ENCODE measurements around the gene DUOXA2.
"Not testable (repeated sequence)": the region's sequence is repeated elsewhere in the genome, so short reads cannot be mapped to it uniquely, and the experiment has no call there.

The DUOXA2 gene

GRCh38 chr15:45114076-45114750, at the start of gene DUOXA2, which contains the start of gene DUOX2:
Gene DUOXA2 (plus strand): TSS chr15:45114326. CDS start chr15:45114606, 280 bp downstream.
Gene DUOX2 (minus strand): TSS chr15:45114172. CDS start chr15:45113411, 761 bp downstream.
- Histone ChIP-seq H3K4me3 (ENCODE audit: low read depth, low read length) (peak within 1 kb of the TSS; percentile 48; the same call in 1 of the 2 replicates), H3K79me2 (ENCODE audit: control insufficient read depth, insufficient read depth, low read length, unreplicated experiment) (no peaks in the 10 kb centered on the region), H3K27ac (ENCODE audit: low read depth, low read length) (no peak within 1 kb of the TSS), H2AFZ (ENCODE audit: low read length, unreplicated experiment) (no peak within 1 kb of the TSS), H3K4me1 (ENCODE audit: control insufficient read depth, insufficient read depth, low read length, unreplicated experiment) (no peaks in the 10 kb centered on the region), H3K36me3 (ENCODE audit: insufficient read depth, low read length) (no peaks in the 10 kb centered on the region), H3K27me3 (ENCODE audit: insufficient read depth, low read length) (peaks cover 83% of the 10 kb centered on the region)

DNA sequence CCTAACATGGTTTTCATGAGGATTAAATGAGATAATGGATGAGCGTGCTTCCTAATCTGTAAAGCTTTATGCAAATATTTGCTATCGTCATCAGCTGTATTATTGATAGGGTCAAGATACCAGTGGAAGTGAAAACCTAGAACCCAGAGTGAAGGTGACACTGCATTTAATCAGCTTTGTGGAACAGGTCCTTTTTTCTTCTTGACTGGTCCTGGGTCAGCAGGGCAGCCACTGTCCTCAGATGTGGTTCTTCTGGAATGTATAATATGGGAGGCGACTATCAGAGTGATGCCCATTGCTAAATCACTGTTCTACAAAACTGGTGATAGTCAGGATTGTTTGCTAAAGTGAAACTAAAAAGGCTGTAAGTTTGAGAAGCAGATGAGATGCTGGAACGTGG, 49.7 kb upstream of the DUOXA2 start:
- Histone ChIP-seq H3K36me3 (ENCODE audit: insufficient read depth, low read length) (no peaks in the 10 kb centered on the region), H3K79me2 (ENCODE audit: control insufficient read depth, insufficient read depth, low read length, unreplicated experiment) (no peaks in the 10 kb centered on the region), H3K4me3 (ENCODE audit: low read depth, low read length) (no peak overlapping the region), H3K27me3 (ENCODE audit: insufficient read depth, low read length) (no peaks in the 10 kb centered on the region), H3K27ac (ENCODE audit: low read depth, low read length) (no peak overlapping the region), H2AFZ (ENCODE audit: low read length, unreplicated experiment) (no peak overlapping the region), H3K4me1 (ENCODE audit: control insufficient read depth, insufficient read depth, low read length, unreplicated experiment) (no peaks in the 10 kb centered on the region)

DNA sequence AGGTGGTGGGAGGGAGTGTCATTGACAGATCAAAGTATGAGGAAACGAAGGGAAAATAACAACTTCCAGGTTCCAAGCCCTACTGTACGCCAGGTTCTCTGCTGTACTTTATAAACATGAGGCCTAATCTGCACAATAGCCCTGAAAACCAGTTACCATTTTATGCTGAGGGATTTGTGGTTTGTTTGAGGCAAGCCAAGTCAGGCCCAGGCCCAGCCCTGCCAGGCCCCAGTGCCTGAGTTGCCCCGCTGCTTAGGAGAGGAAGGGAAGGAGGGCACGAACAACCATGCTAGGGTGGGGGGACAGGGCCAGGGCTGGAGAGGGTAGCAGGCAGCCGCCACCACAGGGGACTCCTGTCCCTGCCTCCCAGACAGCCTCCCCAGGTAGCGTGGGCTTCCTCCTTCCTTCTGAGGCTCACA, 44.2 kb upstream of the DUOXA2 start:
- not testable (repeated sequence) for H3K27me3 ChIP-seq (ENCODE audit: insufficient read depth, low read length); H3K36me3 ChIP-seq (ENCODE audit: insufficient read depth, low read length); H3K4me3 ChIP-seq (ENCODE audit: low read depth, low read length); H2AFZ ChIP-seq (ENCODE audit: low read length, unreplicated experiment); H3K4me1 ChIP-seq (ENCODE audit: control insufficient read depth, insufficient read depth, low read length, unreplicated experiment); H3K27ac ChIP-seq (ENCODE audit: low read depth, low read length); H3K79me2 ChIP-seq (ENCODE audit: control insufficient read depth, insufficient read depth, low read length, unreplicated experiment)

GRCh38 chr15:45073602-45074001, 40.5 kb upstream of the DUOXA2 start:
- not testable (repeated sequence) for H3K27me3 ChIP-seq (ENCODE audit: insufficient read depth, low read length); H3K4me1 ChIP-seq (ENCODE audit: control insufficient read depth, insufficient read depth, low read length, unreplicated experiment); H3K79me2 ChIP-seq (ENCODE audit: control insufficient read depth, insufficient read depth, low read length, unreplicated experiment); H2AFZ ChIP-seq (ENCODE audit: low read length, unreplicated experiment); H3K4me3 ChIP-seq (ENCODE audit: low read depth, low read length); H3K27ac ChIP-seq (ENCODE audit: low read depth, low read length); H3K36me3 ChIP-seq (ENCODE audit: insufficient read depth, low read length)

- not testable (repeated sequence) for H2AFZ ChIP-seq (ENCODE audit: low read length, unreplicated experiment); H3K27me3 ChIP-seq (ENCODE audit: insufficient read depth, low read length); H3K27ac ChIP-seq (ENCODE audit: low read depth, low read length); H3K4me1 ChIP-seq (ENCODE audit: control insufficient read depth, insufficient read depth, low read length, unreplicated experiment); H3K36me3 ChIP-seq (ENCODE audit: insufficient read depth, low read length); H3K4me3 ChIP-seq (ENCODE audit: low read depth, low read length); H3K79me2 ChIP-seq (ENCODE audit: control insufficient read depth, insufficient read depth, low read length, unreplicated experiment)
These were observed 38.4 kb upstream of the DUOXA2 start for GRCh38 chr15:45075440-45076320.

GRCh38 chr15:45077391-45077790, 36.7 kb upstream of the DUOXA2 start:
- H2AFZ ChIP-seq (ENCODE audit: low read length, unreplicated experiment); H3K4me3 ChIP-seq (ENCODE audit: low read depth, low read length); H3K4me1 ChIP-seq (ENCODE audit: control insufficient read depth, insufficient read depth, low read length, unreplicated experiment); H3K36me3 ChIP-seq (ENCODE audit: insufficient read depth, low read length); H3K79me2 ChIP-seq (ENCODE audit: control insufficient read depth, insufficient read depth, low read length, unreplicated experiment); H3K27me3 ChIP-seq (ENCODE audit: insufficient read depth, low read length); H3K27ac ChIP-seq (ENCODE audit: low read depth, low read length): not testable (repeated sequence)

- H3K4me3 ChIP-seq (ENCODE audit: low read depth, low read length); H3K4me1 ChIP-seq (ENCODE audit: control insufficient read depth, insufficient read depth, low read length, unreplicated experiment); H2AFZ ChIP-seq (ENCODE audit: low read length, unreplicated experiment); H3K36me3 ChIP-seq (ENCODE audit: insufficient read depth, low read length); H3K79me2 ChIP-seq (ENCODE audit: control insufficient read depth, insufficient read depth, low read length, unreplicated experiment); H3K27ac ChIP-seq (ENCODE audit: low read depth, low read length): not testable (repeated sequence)
- H3K27me3 ChIP-seq (ENCODE audit: insufficient read depth, low read length): peaks cover 11% of the 10 kb centered on the region
These were observed 34.9 kb upstream of the DUOXA2 start for GRCh38 chr15:45079201-45079600.

DNA sequence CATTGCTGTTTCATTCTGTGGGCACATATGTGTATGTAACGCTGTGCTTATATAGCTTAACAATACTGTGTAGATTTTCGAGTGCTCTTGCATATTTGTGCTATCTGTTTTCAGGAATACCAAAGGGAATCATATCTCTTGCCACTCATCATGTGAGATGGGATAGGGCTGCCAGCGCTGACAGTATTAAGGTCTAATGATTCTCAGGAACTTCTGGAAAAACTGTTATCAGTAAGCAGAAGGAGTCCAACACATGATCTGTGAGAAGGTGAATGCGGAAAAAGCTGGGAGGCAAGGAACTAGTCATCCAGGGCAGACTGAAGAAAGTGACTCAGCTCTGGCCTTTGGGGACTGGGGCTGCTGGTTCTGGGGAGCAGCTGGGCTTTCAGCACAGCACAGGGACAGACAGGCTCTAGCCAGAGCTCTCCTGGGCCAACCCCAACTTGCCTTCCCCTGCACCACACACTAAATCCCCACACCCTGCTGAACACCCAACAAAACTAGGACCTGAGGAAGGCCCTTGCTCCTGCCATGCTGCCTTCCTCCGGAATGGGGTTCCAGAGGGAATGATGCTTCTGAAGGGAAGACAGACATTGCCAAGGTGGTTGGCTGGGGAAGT, 34.4 kb upstream of the DUOXA2 start:
- H2AFZ ChIP-seq (ENCODE audit: low read length, unreplicated experiment); H3K27ac ChIP-seq (ENCODE audit: low read depth, low read length); H3K4me1 ChIP-seq (ENCODE audit: control insufficient read depth, insufficient read depth, low read length, unreplicated experiment); H3K79me2 ChIP-seq (ENCODE audit: control insufficient read depth, insufficient read depth, low read length, unreplicated experiment); H3K36me3 ChIP-seq (ENCODE audit: insufficient read depth, low read length); H3K4me3 ChIP-seq (ENCODE audit: low read depth, low read length): not testable (repeated sequence)
- peaks cover 16% of the 10 kb centered on the region for H3K27me3 ChIP-seq (ENCODE audit: insufficient read depth, low read length)

- H3K36me3 ChIP-seq (ENCODE audit: insufficient read depth, low read length); H3K79me2 ChIP-seq (ENCODE audit: control insufficient read depth, insufficient read depth, low read length, unreplicated experiment); H3K27ac ChIP-seq (ENCODE audit: low read depth, low read length); H2AFZ ChIP-seq (ENCODE audit: low read length, unreplicated experiment); H3K4me1 ChIP-seq (ENCODE audit: control insufficient read depth, insufficient read depth, low read length, unreplicated experiment); H3K4me3 ChIP-seq (ENCODE audit: low read depth, low read length): not testable (repeated sequence)
- peaks cover 25% of the 10 kb centered on the region for H3K27me3 ChIP-seq (ENCODE audit: insufficient read depth, low read length)
These were observed 33.5 kb upstream of the DUOXA2 start for GRCh38 chr15:45080593-45080992.

GRCh38 chr15:45082412-45082811, 31.7 kb upstream of the DUOXA2 start:
- not testable (repeated sequence) for H3K4me3 ChIP-seq (ENCODE audit: low read depth, low read length); H2AFZ ChIP-seq (ENCODE audit: low read length, unreplicated experiment); H3K27ac ChIP-seq (ENCODE audit: low read depth, low read length); H3K4me1 ChIP-seq (ENCODE audit: control insufficient read depth, insufficient read depth, low read length, unreplicated experiment); H3K79me2 ChIP-seq (ENCODE audit: control insufficient read depth, insufficient read depth, low read length, unreplicated experiment); H3K36me3 ChIP-seq (ENCODE audit: insufficient read depth, low read length)
- H3K27me3 ChIP-seq (ENCODE audit: insufficient read depth, low read length): peaks cover 36% of the 10 kb centered on the region
